Hair follicular keratinocyte (primary cell): ENCODE results near the gene CALM1. TPM values are rescaled to one million over a fixed set of nuclear protein-coding genes. Genes with fewer than 3 reads are reported as not detected.

Experiments used
- total RNA-seq: library from RNA; depleted of rRNA; stranded (reverse); fragments of >200 nt; gene quantifications from 2 replicates; pipeline ENCODE4 v1.2.3, GENCODE V29; 2015

Gene CALM1
- 508 and 649 TPM in 2 replicates for total RNA-seq

DNA sequence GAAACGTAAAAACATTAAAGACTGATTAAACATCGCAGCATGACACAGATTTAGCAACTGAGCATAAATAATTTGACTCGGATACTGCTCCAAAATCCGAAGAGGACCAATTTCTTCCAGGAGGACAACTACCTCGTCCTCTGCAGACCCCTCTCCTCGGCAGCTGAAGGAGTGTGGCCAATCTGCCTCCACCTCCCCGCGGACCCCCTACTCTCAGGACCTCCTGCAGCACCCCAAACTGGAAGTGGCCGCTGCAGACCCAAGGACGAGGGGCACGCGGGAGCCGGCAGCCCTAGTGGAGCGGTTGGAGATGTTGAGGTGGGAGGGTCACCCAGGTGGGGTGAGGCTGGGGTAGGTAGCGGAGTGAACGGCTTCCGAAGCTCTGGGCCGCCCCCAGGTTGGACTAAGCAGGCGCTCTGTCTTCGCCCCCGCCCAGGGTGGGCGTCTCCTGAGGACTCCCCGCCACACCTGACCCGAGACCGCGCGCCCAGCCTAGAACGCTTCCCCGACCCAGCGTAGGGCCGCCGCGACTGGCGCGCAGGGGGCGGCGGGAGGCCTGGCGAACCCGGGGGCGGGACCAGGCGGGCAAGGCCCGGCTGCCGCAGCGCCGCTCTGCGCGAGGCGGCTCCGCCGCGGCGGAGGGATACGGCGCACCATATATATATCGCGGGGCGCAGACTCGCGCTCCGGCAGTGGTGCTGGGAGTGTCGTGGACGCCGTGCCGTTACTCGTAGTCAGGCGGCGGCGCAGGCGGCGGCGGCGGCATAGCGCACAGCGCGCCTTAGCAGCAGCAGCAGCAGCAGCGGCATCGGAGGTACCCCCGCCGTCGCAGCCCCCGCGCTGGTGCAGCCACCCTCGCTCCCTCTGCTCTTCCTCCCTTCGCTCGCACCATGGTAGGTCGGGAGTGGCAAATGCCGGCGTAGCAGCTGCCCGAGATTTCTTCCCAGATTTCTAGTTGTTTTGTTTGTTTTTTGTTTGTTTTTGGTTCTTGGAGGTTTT lies at the start of gene CALM1:
TSS of gene CALM1 (plus strand) at position 689 of the 999 bp plus-strand sequence. CDS start at position 891, 202 bp downstream.

Other genes with a start within 250 kb of the CALM1 start
- 146 and 219 TPM in 2 replicates for gene PSMC1, start 140.5 kb upstream of the CALM1 start, total RNA-seq
- gene NRDE2, start 65.1 kb upstream of the CALM1 start, total RNA-seq = 4.5 and 5.6 TPM in 2 replicates